ENCODE measurements around the gene FOXJ3.

The FOXJ3 gene

DNA sequence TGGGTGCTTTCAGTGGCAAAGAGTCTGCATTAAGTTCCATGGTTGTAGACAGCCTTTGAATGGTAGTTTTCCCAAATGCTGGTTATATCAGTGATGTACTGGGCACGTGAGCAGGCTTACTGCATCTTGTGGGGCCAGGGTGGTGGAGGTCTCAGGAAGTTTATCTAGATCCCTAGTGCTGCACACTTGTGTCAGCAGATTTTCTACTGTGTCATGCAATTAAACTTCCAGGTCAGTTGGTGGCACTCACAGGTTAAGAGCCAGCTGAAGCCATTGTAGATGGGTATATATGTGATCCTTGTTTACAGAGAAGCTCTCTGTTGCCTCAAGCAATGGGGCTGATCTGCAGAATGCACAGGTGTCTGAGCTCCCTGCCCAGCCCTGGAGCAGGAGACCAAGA lies 33.0 kb downstream of the FOXJ3 start:
- no peak for DNase-seq

DNA sequence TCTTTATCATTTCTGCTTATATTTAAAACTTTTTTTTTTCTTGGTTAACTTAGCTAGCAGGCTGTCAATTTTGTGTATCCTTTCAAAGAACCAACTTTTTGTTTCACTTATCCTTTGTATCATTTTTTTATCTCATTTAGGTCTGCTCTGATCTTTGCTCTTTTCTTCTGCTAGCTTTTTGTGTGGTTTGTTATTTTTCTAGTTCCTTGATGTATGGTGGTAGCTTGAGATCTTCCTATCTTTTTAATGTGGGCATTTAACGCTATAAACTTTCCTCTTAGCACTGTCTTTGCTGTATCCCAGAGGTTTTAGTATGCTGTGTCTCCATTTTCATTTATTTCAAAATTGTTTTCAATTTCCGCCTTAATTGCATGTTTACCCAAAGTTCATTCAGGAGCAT lies 36.5 kb downstream of the FOXJ3 start:
- DNase-seq: no peak

- no peak for DNase-seq
Observed at GRCh38 chr1:42295816-42296215, 39.2 kb downstream of the FOXJ3 start.

- DNase-seq: no peak
Observed at GRCh38 chr1:42290130-42290529, 44.9 kb downstream of the FOXJ3 start.

DNA sequence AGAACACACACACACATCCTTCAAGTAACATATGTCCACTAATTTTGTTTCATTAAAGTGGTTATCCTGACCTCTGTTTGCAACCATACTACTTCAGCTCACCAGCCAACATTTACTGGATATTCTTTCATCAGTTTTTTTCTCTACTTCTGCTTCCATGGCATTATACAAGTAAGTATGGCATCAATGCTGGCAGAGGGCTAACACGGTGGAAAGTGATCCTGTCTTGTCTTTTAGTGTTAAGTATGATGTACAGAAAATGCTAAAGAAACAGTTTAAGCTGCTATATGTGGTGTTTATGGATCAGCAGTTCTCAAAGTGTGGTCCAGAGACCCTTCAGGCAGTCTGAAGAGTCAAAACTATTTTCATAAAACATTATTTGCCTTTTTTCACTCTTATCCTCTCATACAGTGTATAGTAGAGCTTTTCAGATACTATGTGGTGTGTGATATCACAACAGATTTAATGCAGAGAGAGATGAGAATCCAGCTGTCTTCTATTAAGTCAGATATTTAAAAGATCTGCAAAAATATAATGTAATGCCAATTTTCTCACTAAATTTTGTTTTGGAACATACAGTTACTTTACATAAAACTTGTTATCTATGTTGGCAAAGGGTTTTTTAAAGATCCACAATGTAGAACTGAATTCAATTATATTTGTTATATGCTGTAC lies 46.6 kb downstream of the FOXJ3 start:
- no peak for DNase-seq

- DNase-seq: no peak
Observed at GRCh38 chr1:42282867-42283583, 52.0 kb downstream of the FOXJ3 start.

GRCh38 chr1:42282024-42282579 lies 52.9 kb downstream of the FOXJ3 start:
- peak; percentile 92 for DNase-seq

GRCh38 chr1:42280821-42281220 lies 54.2 kb downstream of the FOXJ3 start:
- DNase-seq: no peak

- DNase-seq: no peak
Observed at GRCh38 chr1:42279055-42279454, 56.0 kb downstream of the FOXJ3 start.

DNA sequence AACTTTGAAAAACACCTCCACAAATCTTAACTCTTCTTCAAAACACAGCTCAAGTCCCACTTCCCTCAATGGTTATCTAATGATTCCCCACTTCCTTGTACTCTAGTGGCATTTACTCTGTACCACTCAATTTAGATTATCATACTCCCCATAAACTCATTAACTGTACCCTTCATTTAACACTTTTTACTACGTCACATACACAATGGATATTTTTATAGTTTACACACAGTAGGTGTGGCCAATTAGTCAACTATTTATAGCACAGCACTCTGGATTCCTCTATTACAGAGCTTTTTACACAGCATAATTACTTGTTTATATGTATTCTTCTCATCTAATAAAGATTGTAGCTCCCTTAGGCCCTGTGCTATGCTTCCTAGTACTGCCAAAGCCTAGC lies 62.1 kb downstream of the FOXJ3 start:
- no peak for DNase-seq

DNA sequence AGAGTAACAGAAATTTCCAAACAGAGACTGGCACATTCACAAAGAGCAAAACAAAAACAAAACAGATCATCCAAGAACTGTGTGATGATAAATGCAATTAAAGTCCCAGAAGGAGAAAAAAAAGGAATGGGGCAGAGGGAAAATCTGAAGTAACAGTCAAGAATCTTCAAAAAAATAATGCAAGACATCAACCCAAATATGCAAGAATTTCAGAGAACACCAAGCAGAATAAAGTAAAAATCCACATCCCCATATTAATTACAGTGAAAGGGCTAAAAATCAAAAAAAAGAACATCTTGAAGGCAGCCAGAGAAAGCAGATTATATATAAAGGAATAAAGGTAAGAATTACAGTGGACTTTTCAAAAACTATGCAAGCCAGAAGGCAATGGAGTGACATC lies 67.1 kb downstream of the FOXJ3 start:
- DNase-seq: no peak

- no peak for DNase-seq
Observed at GRCh38 chr1:42266253-42267135, 68.5 kb downstream of the FOXJ3 start.

- DNase-seq: peak; percentile 66
Observed at GRCh38 chr1:42264511-42265190, 70.4 kb downstream of the FOXJ3 start.

GRCh38 chr1:42263019-42263418 lies 72.0 kb downstream of the FOXJ3 start:
- no peak for DNase-seq

DNA sequence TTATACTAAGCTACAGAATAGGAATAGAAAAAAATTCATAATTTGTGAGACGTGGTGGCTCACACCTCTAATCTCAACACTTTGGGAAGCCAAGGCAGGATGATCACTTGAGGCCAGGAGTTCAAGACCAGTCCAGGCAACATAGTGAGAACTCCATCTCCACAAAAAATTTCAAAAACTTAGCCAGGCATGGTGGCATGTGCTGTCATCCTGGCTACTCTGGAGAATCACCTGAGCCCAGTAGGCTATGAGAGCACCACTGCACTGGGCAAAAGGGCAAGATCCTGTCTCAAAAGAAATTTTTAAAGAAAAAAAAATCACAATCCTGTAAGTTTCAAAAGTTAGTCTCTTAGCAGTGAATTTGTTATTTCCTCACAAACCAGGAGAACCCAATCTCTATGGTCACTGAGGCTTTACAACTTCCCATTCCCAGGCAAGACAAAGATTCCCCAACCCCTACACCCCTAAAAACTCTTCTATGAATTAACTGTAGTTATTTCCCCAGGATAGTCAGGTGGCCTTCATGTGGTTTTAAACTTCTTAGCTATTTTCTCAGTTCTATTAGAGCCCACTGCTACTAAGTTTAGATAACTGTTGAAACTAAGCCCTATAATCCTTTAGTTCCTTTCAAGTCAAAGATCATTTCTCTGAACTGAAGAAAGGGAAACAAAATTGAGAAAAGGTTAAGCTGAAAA lies 74.5 kb downstream of the FOXJ3 start:
- DNase-seq: peak; percentile 32

DNA sequence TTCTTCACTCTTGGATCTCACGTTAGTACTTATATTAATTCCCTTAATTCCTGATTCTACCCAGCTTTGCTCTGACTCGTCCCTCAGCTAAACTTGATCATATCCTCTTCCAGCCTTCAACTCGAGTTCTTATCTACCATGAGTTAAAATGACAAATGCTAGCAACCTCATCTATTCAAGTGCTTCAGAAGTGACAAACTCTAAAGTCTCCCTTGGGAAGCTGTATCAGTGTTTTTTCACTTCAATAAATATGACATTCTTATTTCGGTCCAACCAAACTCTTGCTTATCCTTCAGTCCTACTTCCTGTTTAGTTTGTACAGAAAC lies 75.3 kb downstream of the FOXJ3 start:
- DNase-seq: no peak

GRCh38 chr1:42259059-42259738 lies 75.8 kb downstream of the FOXJ3 start:
- DNase-seq: peak; percentile 92

DNA sequence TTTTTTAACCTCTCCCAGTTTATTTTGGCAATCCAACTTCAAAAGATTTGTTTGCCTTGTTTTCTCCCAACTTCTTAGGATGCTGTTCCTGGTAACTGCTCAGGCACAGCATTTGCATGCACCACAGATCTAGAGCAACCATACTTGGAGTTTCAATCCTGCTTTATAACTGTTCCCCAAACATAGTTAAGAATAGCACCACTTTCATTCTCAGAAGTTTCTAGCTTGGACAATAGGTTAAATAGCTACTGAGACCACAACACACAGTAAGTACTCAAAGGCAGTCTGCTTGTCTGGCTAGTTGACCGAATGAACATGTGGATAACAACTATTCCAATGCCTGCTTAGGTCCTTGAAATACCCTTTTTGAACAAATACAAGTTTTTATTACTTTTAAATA lies 76.8 kb downstream of the FOXJ3 start:
- peak; percentile 75 for DNase-seq

DNA sequence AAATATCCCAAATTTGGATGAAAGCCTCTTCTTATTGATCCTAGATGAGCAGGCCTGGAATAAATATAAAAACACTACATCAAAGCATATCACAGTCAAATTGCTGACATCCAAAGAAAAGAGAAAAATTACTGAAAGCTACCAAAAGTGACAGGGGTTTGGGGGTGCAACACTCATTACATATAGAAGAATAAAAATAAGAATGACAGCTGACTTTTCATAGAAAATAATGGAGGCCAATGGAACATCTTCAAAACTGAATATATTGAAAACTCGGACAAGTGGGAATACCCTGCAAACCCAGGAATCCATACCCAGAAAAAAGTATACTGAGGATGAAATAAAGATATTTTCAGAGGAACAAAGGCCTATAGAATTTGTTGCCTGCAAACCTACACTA lies 84.0 kb downstream of the FOXJ3 start:
- DNase-seq: no peak

DNA sequence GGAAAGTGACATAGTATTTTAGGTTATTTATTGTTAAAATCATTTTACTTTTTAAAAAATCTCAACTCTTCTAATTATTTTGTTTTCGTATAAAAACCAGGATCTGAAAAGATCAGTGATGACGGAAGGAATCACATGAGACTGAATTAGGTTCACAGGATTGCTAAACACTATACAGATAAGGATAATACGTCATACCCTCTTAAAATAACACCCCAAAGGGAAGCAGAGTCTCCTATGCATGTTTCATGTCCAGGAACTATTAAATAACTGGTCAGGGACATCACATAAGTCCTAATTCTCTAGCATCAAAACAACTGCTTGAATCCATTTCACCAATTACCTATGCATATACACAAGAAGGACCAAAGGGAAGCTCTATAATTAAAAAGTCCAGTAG lies 84.9 kb downstream of the FOXJ3 start:
- DNase-seq: no peak

GRCh38 chr1:42240966-42241755 lies 93.9 kb downstream of the FOXJ3 start:
- DNase-seq: no peak
